GM19240 (cell line): ENCODE results near the gene MAVS.
"Not testable (repeated sequence)": the region's sequence is repeated elsewhere in the genome, so short reads cannot be mapped to it uniquely, and the experiment has no call there.

Source experiments
- DNase-seq: peaks from one replicate; pipeline ENCODE4 v3.0.0; 2011; ENCODE audit warnings: low spot score; ENCODE audit not compliant: insufficient read length

The MAVS gene

DNA sequence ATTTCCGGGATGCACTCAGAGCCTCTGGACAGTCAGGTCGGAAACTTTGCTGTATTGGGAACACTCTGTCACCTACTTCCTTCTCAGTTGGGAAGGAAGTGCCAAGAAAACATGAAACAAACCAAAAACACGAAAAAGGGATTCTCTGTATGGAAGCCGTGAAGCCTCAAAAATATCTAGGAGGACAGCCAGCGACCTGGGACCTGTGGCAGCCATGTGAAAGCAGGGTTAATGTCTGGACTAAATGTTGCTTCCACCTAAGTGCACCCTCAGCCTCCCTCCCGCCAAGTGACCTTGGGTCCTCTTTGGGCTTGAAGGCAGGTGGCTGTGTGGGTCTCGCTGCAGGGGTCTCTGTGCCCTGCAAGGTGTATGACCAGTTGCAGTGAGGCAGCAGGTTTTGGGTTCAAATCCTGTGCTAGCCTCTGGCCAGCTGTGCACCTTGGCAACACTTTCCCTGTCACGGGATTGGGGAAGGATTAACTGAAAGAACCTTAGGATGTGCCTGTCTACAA is 851 bp downstream of the MAVS start:
- DNase-seq: no peak

- no peak for DNase-seq
These were observed 1.9 kb downstream of the MAVS start for GRCh38 chr20:3848565-3848964.

DNA sequence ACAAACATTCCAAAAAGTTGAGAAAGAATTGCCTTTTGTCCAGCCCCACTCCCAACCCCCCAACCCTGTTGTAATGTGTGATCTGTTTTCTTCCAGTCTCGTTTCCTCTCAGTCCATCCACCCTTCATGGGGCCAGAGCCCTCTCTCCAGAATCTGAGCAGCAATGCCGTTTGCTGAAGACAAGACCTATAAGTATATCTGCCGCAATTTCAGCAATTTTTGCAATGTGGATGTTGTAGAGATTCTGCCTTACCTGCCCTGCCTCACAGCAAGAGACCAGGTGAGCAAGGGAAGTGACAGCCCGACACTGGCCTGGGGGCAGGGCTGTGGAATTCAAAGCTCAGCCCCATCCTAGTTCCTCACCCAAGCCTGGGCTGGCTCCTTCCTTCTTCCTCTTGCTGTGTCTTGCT is 7.8 kb downstream of the MAVS start:
- no peak for DNase-seq

DNA sequence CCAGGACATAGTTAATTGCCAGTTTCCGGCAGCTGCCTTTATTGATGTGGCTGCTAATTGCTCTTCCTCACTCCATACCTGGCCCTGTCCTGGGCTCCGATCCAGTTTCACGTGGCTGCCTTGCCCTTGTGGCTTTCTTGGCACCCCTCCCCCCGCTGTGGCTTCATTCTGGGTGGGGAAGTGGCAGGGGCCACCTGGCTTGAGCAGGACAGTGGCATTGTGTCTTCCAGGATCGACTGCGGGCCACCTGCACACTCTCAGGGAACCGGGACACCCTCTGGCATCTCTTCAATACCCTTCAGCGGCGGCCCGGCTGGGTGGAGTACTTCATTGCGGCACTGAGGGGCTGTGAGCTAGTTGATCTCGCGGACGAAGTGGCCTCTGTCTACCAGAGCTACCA is 10.8 kb downstream of the MAVS start:
- no peak for DNase-seq

GRCh38 chr20:3858689-3859088 is 12.1 kb downstream of the MAVS start:
- no peak for DNase-seq

DNA sequence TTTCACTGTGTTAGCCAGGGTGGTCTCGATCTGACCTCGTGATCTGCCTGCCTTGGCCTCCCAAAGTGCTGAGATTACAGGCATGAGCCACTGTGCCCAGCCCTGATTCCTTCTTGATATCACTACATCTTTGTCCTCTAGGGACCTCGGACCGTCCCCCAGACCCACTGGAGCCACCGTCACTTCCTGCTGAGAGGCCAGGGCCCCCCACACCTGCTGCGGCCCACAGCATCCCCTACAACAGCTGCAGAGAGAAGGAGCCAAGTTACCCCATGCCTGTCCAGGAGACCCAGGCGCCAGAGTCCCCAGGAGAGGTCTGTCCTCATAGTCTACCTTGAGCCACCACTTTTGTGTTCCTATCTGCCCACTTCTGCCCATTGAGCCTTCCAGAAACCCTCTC is 14.6 kb downstream of the MAVS start:
- DNase-seq: no peak

DNA sequence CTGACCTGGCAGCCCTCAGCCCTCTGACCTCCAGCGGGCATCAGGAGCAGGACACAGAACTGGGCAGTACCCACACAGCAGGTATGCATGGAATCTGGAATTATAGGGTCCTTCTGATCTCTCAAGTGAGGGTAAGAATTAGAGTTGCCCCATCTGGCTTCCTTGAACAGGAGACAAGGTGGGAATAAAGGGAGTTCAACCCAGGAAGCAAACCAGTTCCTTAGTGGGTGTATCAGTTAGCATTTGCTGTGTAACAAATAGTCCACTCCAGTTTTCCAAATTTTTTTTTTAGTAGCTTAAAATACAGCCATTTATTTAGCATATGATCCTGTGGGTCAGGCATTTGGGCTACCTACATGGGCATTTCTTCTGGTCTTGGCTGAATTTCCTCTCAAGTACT is 15.7 kb downstream of the MAVS start:
- DNase-seq: no peak

- no peak for DNase-seq
These were observed 16.7 kb downstream of the MAVS start for GRCh38 chr20:3863317-3863716.

DNA sequence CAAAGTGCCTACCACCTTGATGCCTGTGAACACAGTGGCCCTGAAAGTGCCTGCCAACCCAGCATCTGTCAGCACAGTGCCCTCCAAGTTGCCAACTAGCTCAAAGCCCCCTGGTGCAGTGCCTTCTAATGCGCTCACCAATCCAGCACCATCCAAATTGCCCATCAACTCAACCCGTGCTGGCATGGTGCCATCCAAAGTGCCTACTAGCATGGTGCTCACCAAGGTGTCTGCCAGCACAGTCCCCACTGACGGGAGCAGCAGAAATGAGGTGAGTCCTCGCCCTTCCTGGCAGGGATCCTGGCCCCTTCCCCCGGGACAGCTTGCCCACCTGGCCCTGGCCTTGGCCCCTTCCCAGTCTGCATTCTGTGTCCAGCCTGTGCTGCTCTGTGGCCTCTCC is 17.9 kb downstream of the MAVS start:
- DNase-seq: no peak

- DNase-seq: no peak
These were observed 18.7 kb downstream of the MAVS start for GRCh38 chr20:3865152-3865886.

GRCh38 chr20:3865887-3866407 is 19.3 kb downstream of the MAVS start:
- no peak for DNase-seq

GRCh38 chr20:3866464-3866863 is 19.8 kb downstream of the MAVS start:
- no peak for DNase-seq

- no peak for DNase-seq
These were observed 21.2 kb downstream of the MAVS start for GRCh38 chr20:3867802-3868201.

- DNase-seq: no peak
These were observed 23.4 kb downstream of the MAVS start for GRCh38 chr20:3869839-3870634.

GRCh38 chr20:3871550-3872265 is 25.1 kb downstream of the MAVS start:
- DNase-seq: no peak

DNA sequence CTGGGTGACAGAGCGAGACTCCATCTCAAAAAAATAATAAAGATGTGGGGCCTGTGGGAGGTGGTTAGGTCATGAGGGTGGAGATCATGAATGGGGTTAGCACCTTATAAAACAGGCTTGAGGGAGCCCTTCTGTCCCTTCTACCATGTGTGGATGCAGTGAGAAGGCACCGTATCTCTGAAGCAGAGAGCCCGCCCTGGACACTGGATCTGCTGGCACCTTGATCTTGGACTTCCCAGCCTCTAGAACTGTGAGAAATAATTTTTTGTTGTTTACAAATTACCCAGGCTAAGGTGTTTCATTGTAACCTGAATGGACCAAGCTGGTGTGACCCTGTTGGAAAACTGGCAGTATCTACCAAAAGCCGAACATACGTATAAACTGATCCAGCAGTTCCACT is 26.9 kb downstream of the MAVS start:
- DNase-seq: no peak

- DNase-seq: no peak
These were observed 27.7 kb downstream of the MAVS start for GRCh38 chr20:3874194-3874844.

DNA sequence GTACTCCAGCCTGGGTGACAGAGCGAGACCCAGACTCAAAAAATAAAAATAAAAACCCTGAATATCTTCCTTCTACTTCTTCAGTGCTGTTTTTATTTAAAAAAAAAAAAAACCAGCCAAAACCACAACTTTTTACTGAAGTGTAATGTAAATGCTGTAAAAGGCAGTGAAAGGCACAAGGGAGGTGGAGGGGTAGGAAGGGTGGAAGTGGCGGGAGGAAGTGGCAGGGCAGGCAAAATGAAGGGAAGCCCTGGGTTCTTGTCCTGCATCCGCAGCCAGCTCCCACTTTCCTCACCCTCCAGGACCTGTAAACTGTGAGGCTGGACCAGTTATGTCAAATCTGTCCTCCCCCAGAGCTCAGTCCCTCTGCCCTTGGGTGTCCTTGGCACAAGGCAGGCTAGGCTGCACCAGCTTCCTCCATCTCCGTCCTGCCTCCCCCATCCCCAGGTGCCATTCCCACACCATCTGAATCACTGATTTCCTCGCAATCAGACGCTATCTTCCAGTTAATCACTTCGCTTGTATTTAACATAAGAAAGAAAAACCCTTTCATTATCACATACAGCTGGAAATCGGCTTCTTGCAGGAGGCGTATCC is 28.8 kb downstream of the MAVS start:
- no peak for DNase-seq

DNA sequence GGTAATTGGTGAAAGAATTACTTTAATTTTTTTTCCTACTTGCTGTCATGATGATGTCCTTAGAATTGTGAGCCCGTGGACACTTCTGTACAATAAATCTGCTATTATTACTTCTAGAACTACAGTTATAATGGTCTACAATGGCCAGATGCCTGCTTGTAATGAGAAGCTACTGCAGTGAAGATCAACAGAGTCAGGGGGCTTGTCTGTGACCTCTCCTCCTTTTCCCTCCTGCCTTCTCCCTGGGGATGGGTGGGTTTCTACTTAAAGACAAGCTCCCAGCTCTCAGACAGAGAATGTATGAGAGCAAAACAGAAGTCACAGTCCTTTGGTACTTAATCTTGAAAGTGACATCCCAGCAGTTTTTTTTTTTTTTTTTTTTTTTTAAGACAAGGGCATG is 29.4 kb downstream of the MAVS start:
- DNase-seq: no peak

DNA sequence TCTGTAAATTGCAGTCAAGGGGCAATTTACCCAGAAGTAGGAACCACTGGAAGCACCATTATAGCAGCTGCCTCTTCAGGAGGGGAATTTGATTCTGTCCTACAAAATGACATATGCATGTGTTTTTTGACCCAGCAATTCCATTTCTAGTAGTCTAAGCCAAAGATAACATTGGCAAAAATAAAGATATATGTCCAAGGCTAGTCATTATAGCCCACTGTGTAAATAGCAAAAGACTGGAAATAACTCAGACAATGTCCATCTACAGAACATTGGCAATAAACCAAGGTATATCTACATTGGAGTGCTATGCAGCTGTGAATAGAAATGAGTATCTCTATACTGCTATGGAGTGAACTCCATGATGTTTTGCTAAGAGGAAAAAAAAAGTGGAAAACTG is 30.0 kb downstream of the MAVS start:
- DNase-seq: no peak

GRCh38 chr20:3878921-3879274 is 32.3 kb downstream of the MAVS start:
- DNase-seq: not testable (repeated sequence)
